Urothelium cell line (cell line): ENCODE results near the gene FPGS.

Experiments used
- DNase-seq: peaks from one replicate; pipeline ENCODE4 v3.0.0; 2011; ENCODE audit warnings: low spot score, mixed read lengths
- FAIRE-seq: peaks from 2 replicates; lab custom pipeline; 2011; peaks lifted over from hg19 to GRCh38; lab: Jason Lieb, UNC

Gene FPGS

DNA sequence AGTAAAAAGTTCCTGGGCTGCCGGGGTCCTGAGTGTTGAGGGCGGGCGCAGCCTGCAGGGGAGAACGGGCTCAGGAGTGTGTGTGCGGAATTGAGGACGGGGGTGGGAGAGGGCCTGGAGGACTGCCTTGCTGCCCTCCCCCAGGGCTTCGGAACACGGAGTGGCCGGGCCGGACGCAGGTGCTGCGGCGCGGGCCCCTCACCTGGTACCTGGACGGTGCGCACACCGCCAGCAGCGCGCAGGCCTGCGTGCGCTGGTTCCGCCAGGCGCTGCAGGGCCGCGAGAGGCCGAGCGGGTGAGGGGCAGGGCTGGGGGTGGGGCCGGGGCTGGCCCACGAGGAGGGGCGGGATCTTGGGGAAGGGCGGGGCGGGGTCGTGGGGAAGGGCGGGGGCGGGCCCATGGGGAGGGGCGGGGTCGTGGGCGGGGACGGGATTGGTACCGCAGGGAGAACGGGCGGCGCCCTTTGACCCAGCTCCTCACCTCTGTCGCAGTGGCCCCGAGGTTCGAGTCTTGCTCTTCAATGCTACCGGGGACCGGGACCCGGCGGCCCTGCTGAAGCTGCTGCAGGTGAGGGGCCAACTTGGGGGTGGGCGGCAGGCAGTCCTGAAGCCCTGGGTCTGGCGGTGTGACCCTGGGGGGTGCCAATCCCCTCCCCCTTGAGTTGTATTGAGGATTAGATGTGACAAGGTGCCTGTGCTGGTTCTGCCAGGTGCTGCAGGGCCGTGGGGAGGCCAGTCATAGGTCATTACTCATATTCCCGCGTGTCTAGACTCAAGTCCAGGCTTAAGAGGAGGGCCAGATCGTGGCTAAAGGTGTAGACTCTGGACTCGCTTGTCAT lies 7.1 kb downstream of the FPGS start:
- DNase-seq (peak; percentile 44), FAIRE-seq (no peak)

DNA sequence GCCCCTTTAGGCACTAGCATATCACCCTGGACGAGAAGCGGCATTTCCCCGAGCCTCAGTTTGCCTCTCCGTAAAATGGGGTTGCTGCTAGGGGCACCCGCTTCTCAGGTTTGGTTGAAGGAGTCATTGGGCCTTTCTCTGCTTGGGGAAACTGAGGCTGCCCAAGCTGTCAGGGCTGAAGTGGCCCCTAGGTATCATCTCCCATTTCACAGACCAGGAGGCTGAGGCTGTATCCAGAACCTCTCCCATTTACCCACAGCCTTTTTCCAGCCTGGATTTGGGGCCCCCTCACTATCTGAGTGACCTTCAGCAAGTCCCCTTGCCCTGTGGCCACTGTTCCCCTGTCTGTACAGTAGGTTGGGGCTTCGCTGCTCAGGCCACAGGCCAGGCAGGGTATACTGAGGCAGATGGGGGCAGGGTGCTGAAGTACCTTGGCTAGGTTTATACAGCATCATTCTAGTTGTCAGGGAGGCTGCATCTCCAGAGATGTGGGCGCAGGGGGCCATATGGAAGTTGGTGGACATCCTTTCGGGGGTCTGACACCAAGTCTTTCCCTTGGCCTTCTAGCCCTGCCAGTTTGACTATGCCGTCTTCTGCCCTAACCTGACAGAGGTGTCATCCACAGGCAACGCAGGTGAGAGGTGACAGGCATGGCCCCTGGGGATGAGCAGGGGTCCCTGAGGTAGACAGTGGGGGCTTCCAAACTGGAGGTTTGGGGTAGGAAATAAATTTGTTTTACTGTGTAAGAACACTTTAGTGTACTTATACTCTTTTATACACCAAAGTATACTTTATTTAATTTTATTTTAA lies 7.9 kb downstream of the FPGS start:
- DNase-seq (no peak), FAIRE-seq (no peak)

GRCh38 chr9:127812011-127812410 lies 9.3 kb downstream of the FPGS start:
- DNase-seq (no peak), FAIRE-seq (no peak)

DNA sequence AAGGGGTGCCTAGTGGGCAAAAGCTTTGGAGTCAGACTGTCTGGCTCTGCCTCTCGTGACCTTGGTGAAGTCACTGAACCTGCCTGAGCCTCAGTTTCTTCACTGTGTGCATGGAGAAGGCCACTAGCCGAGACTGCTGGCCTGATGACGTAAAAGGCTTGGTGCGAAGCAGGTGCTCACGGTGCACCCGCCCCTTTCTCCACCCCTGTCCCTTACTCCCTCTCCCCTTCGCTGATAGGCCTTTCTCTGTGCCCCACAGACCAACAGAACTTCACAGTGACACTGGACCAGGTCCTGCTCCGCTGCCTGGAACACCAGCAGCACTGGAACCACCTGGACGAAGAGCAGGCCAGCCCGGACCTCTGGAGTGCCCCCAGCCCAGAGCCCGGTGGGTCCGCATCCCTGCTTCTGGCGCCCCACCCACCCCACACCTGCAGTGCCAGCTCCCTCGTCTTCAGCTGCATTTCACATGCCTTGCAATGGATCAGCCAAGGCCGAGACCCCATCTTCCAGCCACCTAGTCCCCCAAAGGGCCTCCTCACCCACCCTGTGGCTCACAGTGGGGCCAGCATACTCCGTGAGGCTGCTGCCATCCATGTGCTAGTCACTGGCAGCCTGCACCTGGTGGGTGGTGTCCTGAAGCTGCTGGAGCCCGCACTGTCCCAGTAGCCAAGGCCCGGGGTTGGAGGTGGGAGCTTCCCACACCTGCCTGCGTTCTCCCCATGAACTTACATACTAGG lies 10.4 kb downstream of the FPGS start:
- DNase-seq = no peak
- no peak for FAIRE-seq

- DNase-seq (no peak), FAIRE-seq (no peak)
Observed at GRCh38 chr9:127813686-127814226, 11.1 kb downstream of the FPGS start.

GRCh38 chr9:127814619-127815511 lies 12.2 kb downstream of the FPGS start:
- no peak for FAIRE-seq

GRCh38 chr9:127815512-127816361 lies 13.1 kb downstream of the FPGS start:
- DNase-seq (no peak), FAIRE-seq (no peak)

More at GRCh38 chr9:127814619-127815511, 12.2 kb downstream of the FPGS start:
- no peak for DNase-seq

DNA sequence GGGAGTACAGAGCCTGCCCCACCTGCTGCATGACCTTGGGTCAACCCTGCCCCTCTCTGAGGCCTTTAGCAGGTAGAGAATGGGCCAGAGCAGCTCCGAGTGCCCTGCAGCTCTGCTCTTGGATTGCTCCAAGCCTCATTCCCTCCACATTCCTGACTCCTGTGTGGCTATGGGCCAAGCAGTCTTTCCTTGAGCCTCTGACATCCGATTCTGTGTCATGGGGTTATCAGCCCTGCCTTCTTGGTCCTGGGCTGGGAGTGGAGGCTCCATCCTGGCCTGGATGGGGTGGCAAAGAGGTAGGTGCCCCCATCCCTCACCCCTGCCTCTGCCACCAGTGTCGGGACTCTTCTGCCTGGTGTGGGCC lies 13.7 kb downstream of the FPGS start:
- no peak for FAIRE-seq
- DNase-seq = no peak

DNA sequence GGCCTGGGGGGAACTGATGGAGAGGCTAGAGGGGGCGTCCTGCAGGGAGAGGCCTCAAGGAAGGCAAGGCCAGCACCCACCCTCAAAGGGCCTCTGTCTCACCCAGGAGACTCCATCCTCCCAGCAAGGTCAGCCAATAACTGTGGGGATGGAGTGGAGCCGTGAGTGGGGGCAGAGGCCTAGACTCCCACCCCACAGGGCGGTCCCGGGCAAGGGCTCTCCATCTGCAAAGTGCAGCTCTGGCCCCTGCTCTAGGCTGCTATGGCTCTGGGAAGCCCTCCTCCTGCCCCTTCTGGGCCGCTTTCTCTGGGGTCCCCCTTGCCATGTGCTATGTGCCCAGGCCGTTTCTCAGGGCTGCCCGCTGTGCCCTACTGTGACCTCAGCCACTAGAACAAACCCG lies 14.0 kb downstream of the FPGS start:
- FAIRE-seq = no peak
- DNase-seq = no peak

GRCh38 chr9:127817881-127818434 lies 15.3 kb downstream of the FPGS start:
- FAIRE-seq (no peak), DNase-seq (no peak)

DNA sequence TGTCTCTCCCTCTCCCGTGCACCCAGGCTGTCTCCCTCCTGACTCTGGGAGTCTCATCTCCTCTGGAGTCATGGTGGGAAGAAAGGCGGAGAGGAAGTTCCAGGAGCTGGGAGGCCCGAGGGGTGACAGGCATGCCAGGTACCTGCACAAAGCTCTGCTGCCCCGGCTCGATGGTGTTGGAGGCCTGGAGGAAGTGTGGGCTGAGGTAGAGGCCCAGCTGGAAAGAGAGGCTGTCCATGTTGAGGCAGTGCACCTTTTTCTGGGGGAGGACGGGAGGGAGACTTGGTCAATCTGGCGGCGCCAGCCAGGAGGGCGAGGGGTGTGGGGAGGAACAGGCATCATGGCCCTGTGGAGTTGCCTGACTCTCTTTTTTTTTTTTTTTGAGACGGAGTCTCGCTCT lies 15.9 kb downstream of the FPGS start:
- no peak for FAIRE-seq
- no peak for DNase-seq

DNA sequence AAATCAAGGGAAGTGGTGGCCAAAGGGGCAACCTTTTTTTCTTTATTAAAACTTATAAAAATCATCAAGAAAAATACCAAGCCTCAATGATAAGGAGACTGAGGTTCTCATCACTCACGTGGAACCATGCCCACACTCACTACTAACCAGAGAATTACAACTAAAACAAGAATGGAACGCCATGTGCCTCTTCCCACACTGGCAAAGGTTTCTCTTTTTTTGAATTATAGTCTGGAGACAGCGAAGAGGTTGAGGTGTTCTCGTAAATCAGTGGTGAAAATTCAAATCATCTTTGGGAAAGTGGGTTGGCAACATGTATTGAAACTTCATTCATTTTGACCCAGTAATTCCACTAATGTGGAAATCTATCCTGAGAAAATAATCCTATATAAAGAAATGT lies 19.4 kb downstream of the FPGS start:
- no peak for FAIRE-seq

DNA sequence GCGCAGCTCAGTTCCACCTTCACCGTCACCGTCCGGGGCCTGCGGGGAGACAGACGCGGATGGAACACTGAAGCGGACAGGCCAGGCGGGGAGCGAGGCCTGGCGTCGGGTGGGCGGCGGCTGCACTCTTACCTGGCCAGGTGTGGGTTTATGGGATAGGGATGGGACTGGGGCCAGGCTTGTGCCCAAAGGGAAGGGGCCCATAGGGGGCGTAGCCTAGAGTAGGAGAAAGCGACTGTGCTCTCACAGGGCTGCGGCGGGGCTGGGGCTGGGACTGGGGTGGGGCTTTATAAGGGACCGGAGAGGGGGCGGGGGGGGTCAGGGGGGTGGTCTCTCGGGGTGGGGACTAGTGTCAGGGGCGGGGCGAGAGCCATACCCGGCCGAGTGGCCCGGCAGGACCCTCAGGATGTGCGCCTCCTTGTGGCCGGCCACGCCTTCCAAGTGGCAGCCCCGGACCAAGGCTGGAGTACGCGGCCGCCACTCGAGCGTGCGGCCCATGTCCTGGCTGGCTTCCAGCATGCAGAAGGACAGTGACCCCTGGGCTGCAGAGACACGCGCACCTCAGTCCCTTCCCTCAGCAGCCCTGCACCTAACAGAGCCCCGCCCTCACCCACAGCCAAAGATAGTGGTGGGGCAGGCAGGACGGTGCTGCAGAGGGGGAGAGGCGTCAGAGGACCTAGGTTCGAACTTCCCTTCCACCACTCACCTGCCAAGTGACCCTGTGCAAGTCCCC lies 22.8 kb downstream of the FPGS start:
- FAIRE-seq (no peak), DNase-seq (no peak)

More for the DNA sequence above, 19.4 kb downstream of the FPGS start:
- DNase-seq = no peak

DNA sequence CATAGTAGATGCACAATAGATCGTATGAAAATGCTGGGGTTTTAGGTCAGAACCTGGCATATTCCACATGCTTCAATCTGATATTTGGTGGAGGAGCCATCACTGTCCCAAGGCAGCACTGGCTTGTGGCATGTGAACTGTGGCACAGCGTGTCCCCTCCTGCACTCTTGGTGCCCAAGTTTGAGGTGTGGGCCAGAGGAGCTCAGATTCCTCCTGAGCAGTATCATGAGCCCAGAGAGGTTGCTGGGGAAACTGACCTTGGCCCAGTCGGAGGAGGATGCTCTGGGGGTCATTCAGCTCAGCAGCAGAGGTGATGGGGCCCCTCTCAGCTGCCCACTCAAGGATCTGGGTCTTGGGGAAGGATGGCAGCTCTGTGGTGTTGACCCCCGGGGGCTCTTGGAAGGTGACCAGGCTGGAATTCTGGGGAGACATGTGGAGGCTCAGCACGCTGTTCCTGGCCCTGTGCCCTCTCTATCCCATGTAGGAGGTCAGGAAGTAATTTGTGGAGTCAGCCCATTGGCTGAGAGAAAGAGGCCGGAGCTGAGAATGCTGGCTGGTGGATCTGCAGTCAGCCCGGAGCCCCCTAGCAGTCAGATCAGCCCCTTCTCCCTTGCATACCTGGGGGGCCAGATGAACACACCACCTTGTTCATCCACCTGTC lies 23.7 kb downstream of the FPGS start:
- no peak for FAIRE-seq
- no peak for DNase-seq

DNA sequence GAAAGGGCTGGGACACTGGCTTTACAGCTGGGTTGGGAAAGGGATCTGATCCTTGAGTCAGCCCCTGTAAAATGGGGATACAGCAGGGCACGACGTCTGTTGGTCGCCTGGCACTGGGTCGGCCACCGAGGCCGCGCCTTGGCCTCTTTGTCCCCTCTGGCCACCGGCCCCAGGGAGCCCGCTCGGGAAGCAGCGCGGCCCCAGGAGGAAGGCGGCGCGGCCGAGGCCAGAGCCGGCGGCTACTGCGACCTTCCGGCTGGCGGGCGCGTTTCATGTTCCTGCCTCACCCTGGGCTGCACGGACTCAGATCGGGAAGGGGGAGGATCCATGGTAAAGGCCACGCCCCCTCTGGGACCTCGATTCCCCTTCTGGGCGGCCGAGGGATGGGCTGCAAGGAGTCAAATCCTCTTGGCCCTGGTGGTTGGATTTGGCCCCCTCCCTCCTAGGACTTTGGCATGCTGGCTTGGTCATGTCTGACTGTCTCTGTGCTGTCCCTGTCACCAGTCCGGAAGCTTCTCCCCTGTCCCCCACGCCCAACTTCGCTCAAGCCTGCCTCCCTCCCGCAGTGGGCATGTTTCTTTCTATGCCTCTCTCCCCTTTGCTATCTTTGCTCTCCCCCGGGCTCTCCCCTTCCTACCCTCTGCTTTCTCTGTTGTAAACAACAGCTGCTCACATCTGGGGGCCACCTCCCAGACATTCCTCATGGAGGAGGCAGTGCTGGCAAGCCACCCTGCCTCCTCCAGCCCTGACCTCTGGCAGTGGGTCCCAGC lies 25.8 kb downstream of the FPGS start:
- FAIRE-seq (no peak), DNase-seq (no peak)

DNA sequence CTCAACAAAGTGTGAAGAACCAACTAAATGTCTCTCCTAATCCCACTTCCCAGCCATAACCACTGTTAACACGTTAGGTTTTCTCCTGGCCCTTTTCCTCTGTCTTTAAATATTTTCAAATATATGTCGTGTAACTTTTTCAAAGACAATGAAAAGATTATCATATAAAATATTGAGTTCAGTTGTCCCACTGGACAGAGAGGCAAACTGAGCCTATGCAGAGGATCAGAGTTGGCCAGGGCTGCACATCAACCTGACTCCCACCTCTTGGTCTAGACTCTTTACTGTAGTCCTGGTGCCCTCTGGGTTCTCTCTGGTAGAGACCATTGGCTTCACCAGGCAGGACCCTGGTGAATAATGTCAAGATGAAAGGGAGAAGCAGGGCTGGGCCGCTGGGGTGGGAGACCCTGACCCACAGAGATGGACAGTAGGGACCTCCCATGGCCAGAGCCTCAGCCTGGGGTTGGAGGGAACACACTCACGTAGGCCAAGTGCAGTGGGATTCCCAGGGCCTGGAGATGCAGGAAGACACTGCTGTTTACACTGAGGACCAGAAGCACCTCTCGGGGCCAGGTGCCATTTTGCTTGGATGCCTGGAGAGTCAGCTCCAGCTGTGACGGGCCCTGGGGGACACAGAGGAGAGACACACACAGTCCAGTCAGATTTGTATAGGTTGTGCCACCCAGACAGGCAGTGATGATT lies 26.7 kb downstream of the FPGS start:
- FAIRE-seq (no peak), DNase-seq (no peak)
